Liver (tissue), 9 donors: ENCODE data around the gene PRR5L. TPM values are rescaled to one million over a fixed set of nuclear protein-coding genes. Genes with fewer than 3 reads are reported as not detected.

Experiments used
- DNase-seq: peaks from one replicate; pipeline ENCODE4 v3.0.0-alpha.2; 2017; ENCODE audit warnings: low spot score
- H3K27ac ChIP-seq, 2 donors: one replicate each; pipeline ENCODE4 v1.7.0; 2013; ENCODE audit warnings: inconsistent platforms in 2 of 2, low read length in 2 of 2, control low read depth in 1 of 2, low read depth in 1 of 2, mild to moderate bottlenecking in 1 of 2
- H3K27me3 ChIP-seq, 4 donors: one replicate each; pipeline versions ENCODE4 v1.6.1 to v1.7.0; 2013; ENCODE audit warnings: low read length in 3 of 4, inconsistent platforms in 1 of 4, mild to moderate bottlenecking in 1 of 4, moderate library complexity in 1 of 4; ENCODE audit not compliant: control insufficient read depth in 4 of 4, insufficient read depth in 4 of 4
- H3K36me3 ChIP-seq, 4 donors: one replicate each; pipeline versions ENCODE4 v1.6.1 to v1.7.0; 2013; ENCODE audit warnings: low read length in 3 of 4, mild to moderate bottlenecking in 3 of 4, low read depth in 1 of 4, moderate library complexity in 1 of 4; ENCODE audit not compliant: control insufficient read depth in 4 of 4, insufficient read depth in 3 of 4
- H3K4me1 ChIP-seq, 4 donors: one replicate each; pipeline versions ENCODE4 v1.6.1 to v1.7.0; 2013; ENCODE audit warnings: low read length in 3 of 4, mild to moderate bottlenecking in 3 of 4, moderate library complexity in 1 of 4; ENCODE audit not compliant: control insufficient read depth in 4 of 4, insufficient read depth in 4 of 4
- H3K4me3 ChIP-seq, 3 donors: one replicate each; pipeline versions ENCODE4 v1.6.1 to v1.7.0; 2013; ENCODE audit warnings: low read length in 3 of 3, control low read depth in 1 of 3, low read depth in 1 of 3, mild to moderate bottlenecking in 1 of 3
- H3K9ac ChIP-seq, 2 donors: one replicate each; pipeline ENCODE4 v1.7.0; 2013; ENCODE audit warnings: low read length in 2 of 2, mild to moderate bottlenecking in 2 of 2, moderate library complexity in 2 of 2, control low read depth in 1 of 2, low read depth in 1 of 2
- H3K9me3 ChIP-seq, 4 donors: one replicate each; pipeline versions ENCODE4 v1.6.1 to v1.7.0; 2013; ENCODE audit warnings: low read length in 3 of 4; ENCODE audit not compliant: control insufficient read depth in 4 of 4
- EGR1 ChIP-seq, 2 donors: IDR thresholded peaks; 2 replicates each; pipeline ENCODE4 v1.6.1; 2016 to 2018; ENCODE audit warnings: antibody characterized with exemption in 2 of 2, low read depth in 2 of 2
- FOXA1 ChIP-seq: IDR thresholded peaks from 2 replicates; pipeline ENCODE4 v1.6.1; 2016; ENCODE audit warnings: antibody characterized with exemption
- FOXA2 ChIP-seq: IDR thresholded peaks from 2 replicates; pipeline ENCODE4 v1.6.1; 2016; ENCODE audit warnings: antibody characterized with exemption
- GABPA ChIP-seq, 2 donors: IDR thresholded peaks in 1 of 2; conservative IDR thresholded peaks in 1 of 2; 2 replicates each; pipeline ENCODE4 v1.6.1; 2016; ENCODE audit warnings: antibody characterized with exemption in 2 of 2, mild to moderate bottlenecking in 1 of 2, moderate library complexity in 1 of 2
- HNF4A ChIP-seq, 2 donors: conservative IDR thresholded peaks; 2 replicates each; pipeline ENCODE4 v1.6.1; 2016; ENCODE audit warnings: antibody characterized with exemption in 2 of 2, mild to moderate bottlenecking in 2 of 2
- HNF4G ChIP-seq: IDR thresholded peaks from 2 replicates; pipeline ENCODE4 v1.6.1; 2016; ENCODE audit warnings: antibody characterized with exemption
- JUND ChIP-seq, 2 donors: IDR thresholded peaks; 2 replicates each; pipeline ENCODE4 v1.6.1; 2016; ENCODE audit warnings: antibody characterized with exemption in 2 of 2
- NR2F2 ChIP-seq: IDR thresholded peaks from 2 replicates; pipeline ENCODE4 v1.6.1; 2016; ENCODE audit warnings: antibody characterized with exemption
- RAD21 ChIP-seq, 2 donors: IDR thresholded peaks; 2 replicates each; pipeline ENCODE4 v1.6.1; 2016; ENCODE audit warnings: antibody characterized with exemption in 2 of 2, mild to moderate bottlenecking in 2 of 2
- SP1 ChIP-seq: IDR thresholded peaks from 2 replicates; pipeline ENCODE4 v1.6.1; 2018; ENCODE audit warnings: antibody characterized with exemption, mild to moderate bottlenecking
- TAF1 ChIP-seq: conservative IDR thresholded peaks from 2 replicates; pipeline ENCODE4 v1.6.1; 2016; ENCODE audit warnings: antibody characterized with exemption, mild to moderate bottlenecking
- YY1 ChIP-seq: IDR thresholded peaks from 2 replicates; pipeline ENCODE4 v1.6.1; 2016; ENCODE audit warnings: antibody characterized with exemption, mild to moderate bottlenecking
- WGBS: extraction: QIAGEN DNeasy Blood & Tissue Kit; methylation state at CpG from one replicate; pipeline ENCODE4 v1.1.7; 2013; 5-methylcytosine and 5-hydroxymethylcytosine counted together
- polyA plus RNA-seq, 2 donors: library from polyadenylated mRNA; stranded (reverse) in 1 of 2; unstranded in 1 of 2; fragments of 200-250 nt in 1 of 2; fragments of >200 nt in 1 of 2; fragmentation: Nextera tagmentation in 1 of 2; extraction: Ambion mirVana in 1 of 2; gene quantifications; one replicate each; pipeline versions ENCODE4 v1.2.1 to v1.2.3, GENCODE V29; 2013 to 2015
- total RNA-seq, 2 donors: library from RNA; depleted of rRNA; stranded (reverse); fragments of >200 nt; gene quantifications; one replicate each; pipeline ENCODE4 v1.2.3, GENCODE V29; 2014
- TF ChIP-seq, protein P1 (sequence below): IDR thresholded peaks from 2 replicates; pipeline ENCODE4 v1.6.1; 2016; ENCODE audit warnings: antibody characterized with exemption
- TF ChIP-seq, protein P2 (sequence below): fragments of 150-350 bp; IDR thresholded peaks from 2 replicates; pipeline ENCODE4 v1.5.1; 2017; ENCODE audit warnings: improper control_type of control experiment, low read depth, low read length; ENCODE audit not compliant: missing input control
- TF ChIP-seq, protein P3 (sequence below): IDR thresholded peaks from 2 replicates; pipeline ENCODE4 v1.6.1; 2016; ENCODE audit warnings: antibody characterized with exemption, mild to moderate bottlenecking
- TF ChIP-seq, protein P4 (sequence below): IDR thresholded peaks from 2 replicates; pipeline ENCODE4 v1.6.1; 2016; ENCODE audit warnings: antibody characterized with exemption
- TF ChIP-seq, protein P5 (sequence below): IDR thresholded peaks from 2 replicates; pipeline ENCODE4 v1.6.1; 2016; ENCODE audit warnings: antibody characterized with exemption
- donor health status: healthy.
- donor health status: healthy.
- donor health status: healthy.
- donor health status: healthy.
- donor health status: healthy.

PRR5L gene
- total and polyA plus RNA-seq, 4 donors = 1.2 to 8.5 (median 4.5) TPM

DNA sequence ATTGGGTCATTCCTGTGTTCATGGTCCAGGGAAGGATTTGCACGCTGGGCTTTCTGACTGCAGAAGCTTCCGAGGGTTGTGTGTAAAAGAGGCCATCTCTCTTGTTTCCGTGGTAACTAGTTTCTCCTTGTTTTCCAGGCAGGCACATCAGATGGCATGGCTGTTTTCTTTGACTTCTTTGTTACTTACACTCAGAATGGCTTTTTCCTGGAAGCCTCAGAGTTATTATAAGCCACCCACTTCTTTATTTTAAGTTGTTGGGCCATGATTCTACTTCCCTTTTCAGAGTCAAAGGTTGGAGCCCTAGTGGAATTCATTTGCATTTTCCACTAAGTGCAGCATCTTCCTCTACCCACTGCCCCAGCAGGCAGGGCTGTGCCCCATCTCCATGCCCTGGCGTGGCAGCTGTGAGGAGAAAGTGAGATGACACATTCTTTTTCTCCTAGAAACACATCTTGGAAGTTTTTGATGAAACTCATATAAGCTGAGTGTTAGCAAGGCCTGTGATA is 94.9 kb downstream of the PRR5L start:
- TF ChIP-seq SP1 = no peak
- TF ChIP-seq, protein P1, sequence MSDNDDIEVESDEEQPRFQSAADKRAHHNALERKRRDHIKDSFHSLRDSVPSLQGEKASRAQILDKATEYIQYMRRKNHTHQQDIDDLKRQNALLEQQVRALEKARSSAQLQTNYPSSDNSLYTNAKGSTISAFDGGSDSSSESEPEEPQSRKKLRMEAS = no peak
- no peak for TF ChIP-seq NR2F2
- no peak for TF ChIP-seq GABPA (IDR thresholded peaks at IDR 0.05 in 1 of 2, conservative IDR thresholded peaks at IDR 0.05 in 1 of 2)
- TF ChIP-seq EGR1 (IDR thresholded peaks at IDR 0.05; ENCODE audit: low read depth in 2 of 2) = no peak
- TF ChIP-seq TAF1 = no peak
- TF ChIP-seq, protein P2, sequence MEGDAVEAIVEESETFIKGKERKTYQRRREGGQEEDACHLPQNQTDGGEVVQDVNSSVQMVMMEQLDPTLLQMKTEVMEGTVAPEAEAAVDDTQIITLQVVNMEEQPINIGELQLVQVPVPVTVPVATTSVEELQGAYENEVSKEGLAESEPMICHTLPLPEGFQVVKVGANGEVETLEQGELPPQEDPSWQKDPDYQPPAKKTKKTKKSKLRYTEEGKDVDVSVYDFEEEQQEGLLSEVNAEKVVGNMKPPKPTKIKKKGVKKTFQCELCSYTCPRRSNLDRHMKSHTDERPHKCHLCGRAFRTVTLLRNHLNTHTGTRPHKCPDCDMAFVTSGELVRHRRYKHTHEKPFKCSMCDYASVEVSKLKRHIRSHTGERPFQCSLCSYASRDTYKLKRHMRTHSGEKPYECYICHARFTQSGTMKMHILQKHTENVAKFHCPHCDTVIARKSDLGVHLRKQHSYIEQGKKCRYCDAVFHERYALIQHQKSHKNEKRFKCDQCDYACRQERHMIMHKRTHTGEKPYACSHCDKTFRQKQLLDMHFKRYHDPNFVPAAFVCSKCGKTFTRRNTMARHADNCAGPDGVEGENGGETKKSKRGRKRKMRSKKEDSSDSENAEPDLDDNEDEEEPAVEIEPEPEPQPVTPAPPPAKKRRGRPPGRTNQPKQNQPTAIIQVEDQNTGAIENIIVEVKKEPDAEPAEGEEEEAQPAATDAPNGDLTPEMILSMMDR = peak; percentile 3
- no peaks in the 10 kb centered on the region for H3K36me3 ChIP-seq
- no peak overlapping the region for H3K27ac ChIP-seq
- 42% methylated on average over 4 of the region's 4 CpGs for WGBS
- H3K9ac ChIP-seq = no peak overlapping the region
- no peaks in the 10 kb centered on the region for H3K9me3 ChIP-seq
- no peak overlapping the region for H3K4me3 ChIP-seq
- no peak for DNase-seq
- H3K4me1 ChIP-seq = no peaks in the 10 kb centered on the region
- H3K27me3 ChIP-seq = no peaks in the 10 kb centered on the region

DNA sequence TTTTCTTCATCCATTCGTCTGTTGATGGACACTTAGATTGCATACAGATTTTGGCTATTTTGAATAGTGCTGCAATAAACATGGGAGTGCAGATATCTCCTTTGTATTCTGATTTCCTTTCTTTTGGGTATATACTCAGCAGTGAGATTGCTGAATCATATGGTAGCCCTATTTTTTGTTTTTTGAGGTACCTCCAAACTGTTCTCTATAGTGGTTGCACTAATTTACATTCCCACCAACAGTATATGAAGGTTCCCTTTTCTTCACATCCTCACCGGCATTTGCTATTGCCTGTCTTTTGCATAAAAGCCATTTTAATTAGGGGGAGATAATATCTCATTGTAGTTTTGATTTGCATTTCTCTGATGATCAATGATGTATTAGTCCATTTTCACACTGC is 96.1 kb downstream of the PRR5L start:
- Histone ChIP-seq H3K9ac (no peak overlapping the region), H3K27ac (no peak overlapping the region), H3K36me3 (no peaks in the 10 kb centered on the region), H3K4me3 (no peak overlapping the region), H3K27me3 (no peaks in the 10 kb centered on the region), H3K9me3 (no peaks in the 10 kb centered on the region), H3K4me1 (no peaks in the 10 kb centered on the region)
- TF ChIP-seq SP1 (no peak), HNF4G (no peak), RAD21 (IDR thresholded peaks at IDR 0.05) (no peak), JUND (IDR thresholded peaks at IDR 0.05) (no peak), FOXA1 (no peak), TAF1 (no peak), HNF4A (conservative IDR thresholded peaks at IDR 0.05) (no peak), FOXA2 (no peak), NR2F2 (no peak), EGR1 (IDR thresholded peaks at IDR 0.05; ENCODE audit: low read depth in 2 of 2) (no peak), YY1 (no peak)
- TF ChIP-seq, protein P3, sequence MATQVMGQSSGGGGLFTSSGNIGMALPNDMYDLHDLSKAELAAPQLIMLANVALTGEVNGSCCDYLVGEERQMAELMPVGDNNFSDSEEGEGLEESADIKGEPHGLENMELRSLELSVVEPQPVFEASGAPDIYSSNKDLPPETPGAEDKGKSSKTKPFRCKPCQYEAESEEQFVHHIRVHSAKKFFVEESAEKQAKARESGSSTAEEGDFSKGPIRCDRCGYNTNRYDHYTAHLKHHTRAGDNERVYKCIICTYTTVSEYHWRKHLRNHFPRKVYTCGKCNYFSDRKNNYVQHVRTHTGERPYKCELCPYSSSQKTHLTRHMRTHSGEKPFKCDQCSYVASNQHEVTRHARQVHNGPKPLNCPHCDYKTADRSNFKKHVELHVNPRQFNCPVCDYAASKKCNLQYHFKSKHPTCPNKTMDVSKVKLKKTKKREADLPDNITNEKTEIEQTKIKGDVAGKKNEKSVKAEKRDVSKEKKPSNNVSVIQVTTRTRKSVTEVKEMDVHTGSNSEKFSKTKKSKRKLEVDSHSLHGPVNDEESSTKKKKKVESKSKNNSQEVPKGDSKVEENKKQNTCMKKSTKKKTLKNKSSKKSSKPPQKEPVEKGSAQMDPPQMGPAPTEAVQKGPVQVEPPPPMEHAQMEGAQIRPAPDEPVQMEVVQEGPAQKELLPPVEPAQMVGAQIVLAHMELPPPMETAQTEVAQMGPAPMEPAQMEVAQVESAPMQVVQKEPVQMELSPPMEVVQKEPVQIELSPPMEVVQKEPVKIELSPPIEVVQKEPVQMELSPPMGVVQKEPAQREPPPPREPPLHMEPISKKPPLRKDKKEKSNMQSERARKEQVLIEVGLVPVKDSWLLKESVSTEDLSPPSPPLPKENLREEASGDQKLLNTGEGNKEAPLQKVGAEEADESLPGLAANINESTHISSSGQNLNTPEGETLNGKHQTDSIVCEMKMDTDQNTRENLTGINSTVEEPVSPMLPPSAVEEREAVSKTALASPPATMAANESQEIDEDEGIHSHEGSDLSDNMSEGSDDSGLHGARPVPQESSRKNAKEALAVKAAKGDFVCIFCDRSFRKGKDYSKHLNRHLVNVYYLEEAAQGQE = no peak
- TF ChIP-seq, protein P4, sequence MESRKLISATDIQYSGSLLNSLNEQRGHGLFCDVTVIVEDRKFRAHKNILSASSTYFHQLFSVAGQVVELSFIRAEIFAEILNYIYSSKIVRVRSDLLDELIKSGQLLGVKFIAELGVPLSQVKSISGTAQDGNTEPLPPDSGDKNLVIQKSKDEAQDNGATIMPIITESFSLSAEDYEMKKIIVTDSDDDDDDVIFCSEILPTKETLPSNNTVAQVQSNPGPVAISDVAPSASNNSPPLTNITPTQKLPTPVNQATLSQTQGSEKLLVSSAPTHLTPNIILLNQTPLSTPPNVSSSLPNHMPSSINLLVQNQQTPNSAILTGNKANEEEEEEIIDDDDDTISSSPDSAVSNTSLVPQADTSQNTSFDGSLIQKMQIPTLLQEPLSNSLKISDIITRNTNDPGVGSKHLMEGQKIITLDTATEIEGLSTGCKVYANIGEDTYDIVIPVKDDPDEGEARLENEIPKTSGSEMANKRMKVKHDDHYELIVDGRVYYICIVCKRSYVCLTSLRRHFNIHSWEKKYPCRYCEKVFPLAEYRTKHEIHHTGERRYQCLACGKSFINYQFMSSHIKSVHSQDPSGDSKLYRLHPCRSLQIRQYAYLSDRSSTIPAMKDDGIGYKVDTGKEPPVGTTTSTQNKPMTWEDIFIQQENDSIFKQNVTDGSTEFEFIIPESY = no peak
- TF ChIP-seq, protein P5, sequence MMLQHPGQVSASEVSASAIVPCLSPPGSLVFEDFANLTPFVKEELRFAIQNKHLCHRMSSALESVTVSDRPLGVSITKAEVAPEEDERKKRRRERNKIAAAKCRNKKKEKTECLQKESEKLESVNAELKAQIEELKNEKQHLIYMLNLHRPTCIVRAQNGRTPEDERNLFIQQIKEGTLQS = no peak
- TF ChIP-seq, protein P2 = no peak
- TF ChIP-seq, protein P1 = no peak
- DNase-seq = no peak
- WGBS = 92% methylated on average over 2 of the region's 2 CpGs
